Ramos (cell line): ENCODE data around the gene KLK1.

ENCODE experiments used
- in situ Hi-C: fragments of 300-500 bp; cut with MboI; formaldehyde crosslinking; loops from one replicate; pipeline ENCODE4 v1.14.3; 2022; ENCODE audit warnings: low sequenced_read_pairs; ENCODE audit not compliant: unreplicated experiment

Gene KLK1

DNA sequence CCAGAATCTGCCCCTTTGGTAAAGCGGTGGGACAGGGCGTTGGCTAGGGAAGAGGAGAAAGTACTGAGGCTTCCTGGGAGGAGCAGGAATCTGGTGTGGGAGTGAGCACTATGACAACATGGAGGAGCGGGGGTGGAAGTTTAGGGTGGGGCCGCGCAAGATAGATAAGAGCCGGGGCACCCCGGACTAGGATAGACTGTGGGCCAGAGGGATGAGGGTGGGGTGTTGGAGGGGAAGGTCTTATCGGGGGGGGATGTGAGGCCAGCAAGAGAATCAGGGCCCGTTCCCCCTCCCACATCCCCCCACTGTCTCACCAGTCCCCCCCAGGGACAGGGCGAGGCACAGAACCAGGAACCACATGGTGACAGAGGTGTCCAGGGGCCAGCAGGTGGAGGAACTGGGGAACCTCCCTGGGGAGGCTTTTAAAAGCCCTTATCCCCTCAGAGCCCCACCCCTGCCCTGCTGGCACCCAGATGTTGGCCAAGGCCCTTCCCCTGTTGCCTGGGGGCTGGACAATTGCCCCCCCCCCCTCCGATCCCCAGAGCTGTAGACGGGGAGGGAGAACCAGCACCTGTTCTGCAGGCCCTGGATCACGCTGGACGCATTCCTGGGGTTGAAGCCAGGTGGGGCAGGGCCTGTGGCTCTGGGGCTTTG is at the start of gene KLK1:
Gene KLK1, minus strand, starts transcription at position 399 of the 654 bp plus-strand sequence. Its CDS starts 39 bp downstream, at position 360.
- in situ Hi-C loops: no loop called here

DNA sequence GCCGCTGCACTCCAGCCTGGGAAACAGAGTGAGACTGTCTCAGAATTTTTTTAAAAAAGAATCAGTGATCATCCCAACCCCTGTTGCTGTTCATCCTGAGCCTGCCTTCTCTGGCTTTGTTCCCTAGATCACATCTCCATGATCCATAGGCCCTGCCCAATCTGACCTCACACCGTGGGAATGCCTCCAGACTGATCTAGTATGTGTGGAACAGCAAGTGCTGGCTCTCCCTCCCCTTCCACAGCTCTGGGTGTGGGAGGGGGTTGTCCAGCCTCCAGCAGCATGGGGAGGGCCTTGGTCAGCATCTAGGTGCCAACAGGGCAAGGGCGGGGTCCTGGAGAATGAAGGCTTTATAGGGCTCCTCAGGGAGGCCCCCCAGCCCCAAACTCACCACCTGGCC is 49.5 kb upstream of the KLK1 start, which contains the start of gene KLK2:
Gene KLK2, plus strand, starts transcription at position 384 of the 400 bp plus-strand sequence. CDS start 35 bp downstream, outside the sequence.
- in situ Hi-C loops: no loop called here

DNA sequence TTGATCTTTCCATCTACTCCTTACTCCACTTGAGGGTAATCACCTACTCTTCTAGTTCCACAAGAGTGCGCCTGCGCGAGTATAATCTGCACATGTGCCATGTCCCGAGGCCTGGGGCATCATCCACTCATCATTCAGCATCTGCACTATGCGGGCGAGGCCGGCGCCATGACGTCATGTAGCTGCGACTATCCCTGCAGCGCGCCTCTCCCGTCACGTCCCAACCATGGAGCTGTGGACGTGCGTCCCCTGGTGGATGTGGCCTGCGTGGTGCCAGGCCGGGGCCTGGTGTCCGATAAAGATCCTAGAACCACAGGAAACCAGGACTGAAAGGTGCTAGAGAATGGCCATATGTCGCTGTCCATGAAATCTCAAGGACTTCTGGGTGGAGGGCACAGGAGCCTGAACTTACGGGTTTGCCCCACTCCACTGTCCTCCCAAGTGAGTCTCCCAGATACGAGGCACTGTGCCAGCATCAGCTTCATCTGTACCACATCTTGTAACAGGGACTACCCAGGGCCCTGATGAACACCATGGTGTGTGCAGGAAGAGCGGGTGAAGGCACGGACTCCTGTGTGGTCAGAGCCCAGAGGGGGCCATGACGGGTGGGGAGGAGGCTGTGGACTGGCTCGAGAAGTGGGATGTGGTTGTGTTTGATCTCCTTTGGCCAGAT is 47.0 kb upstream of the KLK1 start:
- in situ Hi-C loops: no loop called here

DNA sequence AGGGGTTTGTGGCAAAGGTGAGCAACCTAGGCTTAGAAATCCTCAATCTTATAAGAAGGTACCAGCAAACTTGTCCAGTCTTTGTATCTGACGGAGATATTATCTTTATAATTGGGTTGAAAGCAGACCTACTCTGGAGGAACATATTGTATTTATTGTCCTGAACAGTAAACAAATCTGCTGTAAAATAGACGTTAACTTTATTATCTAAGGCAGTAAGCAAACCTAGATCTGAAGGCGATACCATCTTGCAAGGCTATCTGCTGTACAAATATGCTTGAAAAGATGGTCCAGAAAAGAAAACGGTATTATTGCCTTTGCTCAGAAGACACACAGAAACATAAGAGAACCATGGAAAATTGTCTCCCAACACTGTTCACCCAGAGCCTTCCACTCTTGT is 45.9 kb upstream of the KLK1 start:
- in situ Hi-C loops: no loop called here

DNA sequence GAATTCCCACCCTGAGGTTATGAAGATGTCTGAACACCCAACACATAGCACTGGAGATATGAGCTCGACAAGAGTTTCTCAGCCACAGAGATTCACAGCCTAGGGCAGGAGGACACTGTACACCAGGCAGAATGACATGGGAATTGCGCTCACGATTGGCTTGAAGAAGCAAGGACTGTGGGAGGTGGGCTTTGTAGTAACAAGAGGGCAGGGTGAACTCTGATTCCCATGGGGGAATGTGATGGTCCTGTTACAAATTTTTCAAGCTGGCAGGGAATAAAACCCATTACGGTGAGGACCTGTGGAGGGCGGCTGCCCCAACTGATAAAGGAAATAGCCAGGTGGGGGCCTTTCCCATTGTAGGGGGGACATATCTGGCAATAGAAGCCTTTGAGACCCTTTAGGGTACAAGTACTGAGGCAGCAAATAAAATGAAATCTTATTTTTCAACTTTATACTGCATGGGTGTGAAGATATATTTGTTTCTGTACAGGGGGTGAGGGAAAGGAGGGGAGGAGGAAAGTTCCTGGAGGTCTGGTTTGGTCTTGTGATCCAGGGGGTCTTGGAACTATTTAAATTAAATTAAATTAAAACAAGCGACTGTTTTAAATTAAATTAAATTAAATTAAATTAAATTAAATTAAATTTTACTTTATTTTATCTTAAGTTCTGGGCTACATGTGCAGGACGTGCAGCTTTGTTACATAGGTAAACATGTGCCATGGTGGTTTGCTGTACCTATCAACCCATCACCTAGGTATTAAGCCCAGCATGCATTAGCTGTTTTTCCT is 38.1 kb upstream of the KLK1 start:
- in situ Hi-C loops: no loop called here

DNA sequence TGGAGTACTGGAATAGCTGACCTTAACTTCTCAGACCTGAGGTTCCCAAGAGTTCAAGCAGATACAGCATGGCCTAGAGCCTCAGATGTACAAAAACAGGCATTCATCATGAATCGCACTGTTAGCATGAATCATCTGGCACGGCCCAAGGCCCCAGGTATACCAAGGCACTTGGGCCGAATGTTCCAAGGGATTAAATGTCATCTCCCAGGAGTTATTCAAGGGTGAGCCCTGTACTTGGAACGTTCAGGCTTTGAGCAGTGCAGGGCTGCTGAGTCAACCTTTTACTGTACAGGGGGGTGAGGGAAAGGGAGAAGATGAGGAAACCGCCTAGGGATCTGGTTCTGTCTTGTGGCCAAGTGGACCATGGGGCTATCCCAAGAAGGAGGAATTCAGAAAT is 37.4 kb upstream of the KLK1 start:
- in situ Hi-C loops: no loop called here

DNA sequence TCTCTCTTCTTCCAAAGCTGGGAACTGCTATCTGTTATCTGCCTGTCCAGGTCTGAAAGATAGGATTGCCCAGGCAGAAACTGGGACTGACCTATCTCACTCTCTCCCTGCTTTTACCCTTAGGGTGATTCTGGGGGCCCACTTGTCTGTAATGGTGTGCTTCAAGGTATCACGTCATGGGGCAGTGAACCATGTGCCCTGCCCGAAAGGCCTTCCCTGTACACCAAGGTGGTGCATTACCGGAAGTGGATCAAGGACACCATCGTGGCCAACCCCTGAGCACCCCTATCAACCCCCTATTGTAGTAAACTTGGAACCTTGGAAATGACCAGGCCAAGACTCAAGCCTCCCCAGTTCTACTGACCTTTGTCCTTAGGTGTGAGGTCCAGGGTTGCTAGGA is 36.3 kb upstream of the KLK1 start:
- in situ Hi-C loops: no loop called here

DNA sequence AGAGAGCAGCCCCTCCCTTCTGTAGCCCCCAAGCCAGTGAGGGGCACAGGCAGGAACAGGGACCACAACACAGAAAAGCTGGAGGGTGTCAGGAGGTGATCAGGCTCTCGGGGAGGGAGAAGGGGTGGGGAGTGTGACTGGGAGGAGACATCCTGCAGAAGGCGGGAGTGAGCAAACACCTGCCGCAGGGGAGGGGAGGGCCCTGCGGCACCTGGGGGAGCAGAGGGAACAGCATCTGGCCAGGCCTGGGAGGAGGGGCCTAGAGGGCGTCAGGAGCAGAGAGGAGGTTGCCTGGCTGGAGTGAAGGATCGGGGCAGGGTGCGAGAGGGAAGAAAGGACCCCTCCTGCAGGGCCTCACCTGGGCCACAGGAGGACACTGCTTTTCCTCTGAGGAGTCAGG is 35.3 kb upstream of the KLK1 start:
- in situ Hi-C loops: no loop called here

DNA sequence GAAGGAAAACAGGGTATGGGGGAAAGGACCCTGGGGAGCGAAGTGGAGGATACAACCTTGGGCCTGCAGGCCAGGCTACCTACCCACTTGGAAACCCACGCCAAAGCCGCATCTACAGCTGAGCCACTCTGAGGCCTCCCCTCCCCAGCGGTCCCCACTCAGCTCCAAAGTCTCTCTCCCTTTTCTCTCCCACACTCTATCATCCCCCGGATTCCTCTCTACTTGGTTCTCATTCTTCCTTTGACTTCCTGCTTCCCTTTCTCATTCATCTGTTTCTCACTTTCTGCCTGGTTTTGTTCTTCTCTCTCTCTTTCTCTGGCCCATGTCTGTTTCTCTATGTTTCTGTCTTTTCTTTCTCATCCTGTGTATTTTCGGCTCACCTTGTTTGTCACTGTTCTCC is 33.8 kb upstream of the KLK1 start:
- in situ Hi-C loops: no loop called here

DNA sequence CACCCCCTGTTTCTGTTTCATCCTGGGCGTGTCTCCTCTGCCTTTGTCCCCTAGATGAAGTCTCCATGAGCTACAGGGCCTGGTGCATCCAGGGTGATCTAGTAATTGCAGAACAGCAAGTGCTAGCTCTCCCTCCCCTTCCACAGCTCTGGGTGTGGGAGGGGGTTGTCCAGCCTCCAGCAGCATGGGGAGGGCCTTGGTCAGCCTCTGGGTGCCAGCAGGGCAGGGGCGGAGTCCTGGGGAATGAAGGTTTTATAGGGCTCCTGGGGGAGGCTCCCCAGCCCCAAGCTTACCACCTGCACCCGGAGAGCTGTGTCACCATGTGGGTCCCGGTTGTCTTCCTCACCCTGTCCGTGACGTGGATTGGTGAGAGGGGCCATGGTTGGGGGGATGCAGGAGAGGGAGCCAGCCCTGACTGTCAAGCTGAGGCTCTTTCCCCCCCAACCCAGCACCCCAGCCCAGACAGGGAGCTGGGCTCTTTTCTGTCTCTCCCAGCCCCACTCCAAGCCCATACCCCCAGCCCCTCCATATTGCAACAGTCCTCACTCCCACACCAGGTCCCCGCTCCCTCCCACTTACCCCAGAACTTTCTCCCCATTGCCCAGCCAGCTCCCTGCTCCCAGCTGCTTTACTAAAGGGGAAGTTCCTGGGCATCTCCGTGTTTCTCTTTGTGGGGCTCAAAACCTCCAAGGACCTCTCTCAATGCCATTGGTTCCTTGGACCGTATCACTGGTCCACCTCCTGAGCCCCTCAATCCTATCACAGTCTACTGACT is 31.2 kb upstream of the KLK1 start, which contains the start of gene KLK3:
Gene KLK3, plus strand, starts transcription at position 280 of the 775 bp plus-strand sequence. Its CDS starts 41 bp downstream, at position 321.
- in situ Hi-C loops: no loop called here

DNA sequence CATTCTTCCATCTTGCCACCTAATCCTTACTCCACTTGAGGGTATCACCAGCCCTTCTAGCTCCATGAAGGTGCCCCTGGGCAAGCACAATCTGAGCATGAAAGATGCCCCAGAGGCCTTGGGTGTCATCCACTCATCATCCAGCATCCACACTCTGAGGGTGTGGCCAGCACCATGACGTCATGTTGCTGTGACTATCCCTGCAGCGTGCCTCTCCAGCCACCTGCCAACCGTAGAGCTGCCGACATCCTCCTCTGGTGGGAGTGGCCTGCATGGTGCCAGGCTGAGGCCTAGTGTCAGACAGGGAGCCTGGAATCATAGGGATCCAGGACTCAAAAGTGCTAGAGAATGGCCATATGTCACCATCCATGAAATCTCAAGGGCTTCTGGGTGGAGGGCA is 28.0 kb upstream of the KLK1 start:
- in situ Hi-C loops: no loop called here

DNA sequence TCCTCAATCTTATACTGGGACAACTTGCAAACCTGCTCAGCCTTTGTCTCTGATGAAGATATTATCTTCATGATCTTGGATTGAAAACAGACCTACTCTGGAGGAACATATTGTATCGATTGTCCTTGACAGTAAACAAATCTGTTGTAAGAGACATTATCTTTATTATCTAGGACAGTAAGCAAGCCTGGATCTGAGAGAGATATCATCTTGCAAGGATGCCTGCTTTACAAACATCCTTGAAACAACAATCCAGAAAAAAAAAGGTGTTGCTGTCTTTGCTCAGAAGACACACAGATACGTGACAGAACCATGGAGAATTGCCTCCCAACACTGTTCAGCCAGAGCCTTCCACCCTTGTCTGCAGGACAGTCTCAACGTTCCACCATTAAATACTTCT is 27.2 kb upstream of the KLK1 start:
- in situ Hi-C loops: no loop called here

DNA sequence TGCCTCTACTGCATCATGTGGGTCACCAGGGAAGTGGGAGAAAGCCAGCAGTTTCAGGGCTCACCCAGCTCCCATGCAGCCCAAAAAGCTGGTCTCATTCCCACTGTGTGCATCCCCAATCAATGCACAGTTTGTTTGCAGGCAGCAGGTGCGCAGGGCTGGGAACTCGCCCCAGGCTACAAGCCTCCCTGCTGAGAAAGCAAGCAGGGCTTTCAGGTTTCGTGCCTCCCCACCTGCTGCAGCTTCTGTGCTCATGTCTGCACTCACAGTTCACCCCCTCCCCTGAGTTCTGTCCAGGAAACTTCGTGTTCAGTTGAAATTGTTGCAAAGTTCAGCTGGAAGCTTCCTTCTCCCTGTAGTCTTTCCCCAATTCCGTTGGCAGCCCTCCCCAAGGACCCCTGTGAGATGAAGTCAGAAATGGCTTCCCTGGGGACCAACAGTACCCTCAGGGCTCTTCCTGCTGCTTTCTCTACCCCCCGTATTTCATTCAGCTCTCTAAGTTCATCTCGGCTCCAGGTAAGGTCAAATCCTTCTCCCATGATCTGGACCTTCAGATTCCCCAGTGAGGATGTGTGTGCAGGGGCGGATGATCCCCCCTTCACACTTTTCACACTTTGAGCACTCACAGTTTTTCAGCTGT is 20.8 kb upstream of the KLK1 start:
- in situ Hi-C loops: no loop called here

DNA sequence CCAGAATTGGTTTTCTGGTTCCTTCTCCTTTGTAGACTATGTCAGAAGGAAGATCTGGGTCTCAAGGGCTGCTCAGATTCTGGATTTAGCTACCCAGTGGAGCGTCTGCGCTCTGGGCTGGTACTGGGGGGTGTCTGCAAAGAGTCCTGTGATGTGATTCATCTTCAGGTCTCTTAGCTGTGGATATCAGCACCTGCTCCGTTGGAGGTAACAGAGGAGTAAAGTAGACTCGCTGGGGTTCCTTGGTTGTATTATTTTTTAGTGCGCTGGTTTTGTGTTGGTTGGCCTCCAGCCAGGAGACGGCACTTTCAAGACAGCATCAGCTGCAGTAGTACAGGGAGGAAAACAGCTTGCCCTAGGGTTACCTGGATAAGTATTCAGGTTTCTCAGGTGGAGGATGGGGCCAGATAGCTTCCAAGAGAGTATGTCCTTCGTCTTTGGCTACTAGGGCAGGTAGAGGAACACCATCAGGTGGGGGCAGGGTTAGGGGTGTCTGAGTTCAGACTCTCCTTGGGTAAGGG is 20.2 kb upstream of the KLK1 start:
- in situ Hi-C loops: no loop called here

DNA sequence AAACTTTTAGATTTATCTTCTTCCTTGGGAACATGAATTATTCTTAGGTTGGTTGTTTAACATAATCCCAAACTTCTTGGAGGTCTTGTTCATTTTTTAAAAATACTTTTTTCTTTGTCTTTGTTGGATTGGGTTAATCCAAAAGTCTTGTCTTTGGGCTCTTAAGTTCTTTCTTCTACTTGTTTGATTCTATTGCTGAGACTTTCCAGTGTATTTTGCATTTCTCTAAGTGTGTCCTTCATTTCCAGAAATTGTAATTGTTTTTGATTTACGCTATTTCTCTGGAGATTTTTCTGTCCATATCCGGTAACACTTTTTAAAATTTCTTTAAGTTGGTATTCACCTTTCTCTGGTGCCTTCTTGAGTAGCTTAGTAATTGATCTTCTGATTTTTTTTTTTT is 19.6 kb upstream of the KLK1 start:
- in situ Hi-C loops: no loop called here

DNA sequence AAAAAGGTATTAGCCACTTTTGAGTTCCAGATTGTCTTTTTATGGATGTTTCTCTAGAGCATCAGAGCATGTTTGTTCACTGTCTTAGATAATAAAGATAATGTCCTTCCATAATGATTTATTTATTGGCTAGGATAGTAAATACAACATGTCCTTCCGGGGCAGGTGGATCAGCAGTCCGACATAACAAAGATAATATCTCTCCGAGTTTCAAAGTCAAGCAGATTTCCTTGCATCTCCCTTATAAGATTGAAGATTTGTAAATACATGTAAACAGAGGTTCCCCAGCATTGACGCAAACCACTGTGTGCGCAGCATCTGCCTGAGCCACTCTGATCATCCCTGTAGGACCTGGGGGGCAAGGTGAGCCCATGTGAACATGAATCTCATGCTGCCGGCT is 18.5 kb upstream of the KLK1 start:
- in situ Hi-C loops: no loop called here

DNA sequence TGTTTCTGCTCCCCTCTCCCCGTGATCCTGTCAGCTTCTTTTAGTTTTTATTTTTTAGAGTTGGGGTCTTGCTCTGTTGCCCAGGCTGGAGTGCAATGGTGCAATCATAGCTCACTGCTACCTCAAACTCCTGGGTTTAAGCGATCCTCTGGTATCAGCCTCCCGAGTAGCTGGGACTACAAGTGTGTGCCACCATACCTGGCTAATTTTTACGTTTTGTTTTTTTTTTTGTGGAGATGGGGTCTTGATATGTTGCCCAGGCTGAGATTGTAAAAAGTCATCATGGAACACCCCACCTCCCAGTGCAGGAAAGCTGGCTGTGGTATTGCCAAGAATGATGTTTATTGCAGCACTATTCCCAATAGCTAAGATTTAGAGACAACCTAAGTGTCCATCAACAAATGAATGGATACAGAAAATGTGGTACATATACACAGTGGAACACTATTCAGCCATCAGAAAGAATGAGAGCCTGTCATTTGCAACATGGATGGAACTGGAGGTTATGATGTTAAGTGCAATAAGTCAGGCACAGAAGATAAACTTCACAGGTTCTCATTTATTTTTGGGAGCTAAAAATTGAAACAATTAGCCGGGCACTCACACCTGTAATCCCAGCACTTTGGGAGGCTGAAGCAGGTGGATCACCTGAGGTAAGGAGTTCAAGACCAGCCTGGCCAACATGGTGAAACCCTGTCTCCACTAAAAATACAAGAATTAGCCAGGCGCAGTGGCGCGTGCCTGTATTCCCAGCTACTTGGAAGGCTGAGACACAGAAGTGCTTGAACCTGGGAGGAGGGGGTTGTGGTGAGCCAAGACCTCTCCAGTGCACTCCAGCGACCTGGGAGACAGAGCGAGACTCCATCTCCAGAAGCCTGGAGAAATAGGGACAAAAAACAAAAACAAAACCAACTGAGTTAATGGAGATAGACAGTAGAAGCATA is 16.4 kb upstream of the KLK1 start:
- in situ Hi-C loops: no loop called here

DNA sequence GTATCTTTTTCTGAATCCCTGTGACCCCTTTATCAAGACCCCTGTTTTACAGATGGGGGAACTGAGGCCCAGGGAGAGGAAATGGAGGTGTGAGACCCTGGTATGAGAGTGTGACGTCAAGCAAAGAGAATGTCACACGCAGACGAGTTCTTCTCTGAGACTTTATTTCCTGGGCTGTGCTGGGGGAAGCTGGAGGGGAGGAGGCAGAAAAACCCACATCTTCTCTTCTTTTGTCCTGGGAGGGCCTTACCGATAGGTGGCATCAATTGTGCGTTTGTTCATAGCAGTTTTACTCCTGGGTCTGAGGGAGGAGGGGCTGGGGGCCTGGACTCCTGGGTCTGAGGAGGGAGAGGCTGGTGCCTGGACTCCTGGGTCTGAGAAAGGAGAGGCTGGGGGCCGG is 14.7 kb upstream of the KLK1 start:
- in situ Hi-C loops: no loop called here

DNA sequence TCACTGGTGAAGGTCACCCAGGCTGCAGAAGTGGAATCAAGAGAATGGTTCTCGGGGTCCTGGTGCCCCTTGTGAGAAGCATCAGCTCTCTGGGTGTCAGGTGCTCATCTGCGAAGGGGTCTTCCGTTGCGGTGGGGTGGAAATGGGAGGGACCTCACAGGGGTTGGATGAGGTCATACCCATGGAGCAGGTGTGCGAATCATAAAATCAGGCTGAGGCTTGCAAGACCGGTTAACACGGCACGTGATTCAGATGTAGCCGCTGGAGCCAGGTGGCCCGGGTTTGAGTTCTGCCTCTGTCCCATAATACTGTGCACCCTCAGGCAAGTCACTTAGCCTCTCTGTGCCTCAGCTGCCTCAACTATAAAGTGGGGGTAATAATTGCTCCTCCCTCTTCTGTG is 13.7 kb upstream of the KLK1 start:
- in situ Hi-C loops: no loop called here
